IPS-NIHi11 (cell line): ENCODE measurements around the gene SUCLG2.
"Not testable (repeated sequence)": the region's sequence is repeated elsewhere in the genome, so short reads cannot be mapped to it uniquely, and the experiment has no call there.

ENCODE experiments used
- DNase-seq: peaks from one replicate; pipeline ENCODE4 v3.0.0; 2012; ENCODE audit warnings: mixed read lengths, low spot score

SUCLG2 gene

GRCh38 chr3:67608034-67608433 lies 46.4 kb downstream of the SUCLG2 start:
- no peak for DNase-seq

GRCh38 chr3:67605377-67605776 lies 49.0 kb downstream of the SUCLG2 start:
- DNase-seq: peak; percentile 9

GRCh38 chr3:67602816-67603215 lies 51.6 kb downstream of the SUCLG2 start:
- DNase-seq: no peak

GRCh38 chr3:67601919-67602608 lies 52.3 kb downstream of the SUCLG2 start:
- DNase-seq: no peak

- no peak for DNase-seq
These were observed 53.0 kb downstream of the SUCLG2 start for GRCh38 chr3:67601385-67601784.

- DNase-seq: no peak
These were observed 54.6 kb downstream of the SUCLG2 start for GRCh38 chr3:67599821-67600220.

- no peak for DNase-seq
These were observed 55.4 kb downstream of the SUCLG2 start for GRCh38 chr3:67598814-67599556.

GRCh38 chr3:67595424-67595823 lies 59.0 kb downstream of the SUCLG2 start:
- no peak for DNase-seq

- DNase-seq: no peak
These were observed 60.6 kb downstream of the SUCLG2 start for GRCh38 chr3:67593761-67594234.

GRCh38 chr3:67592057-67592456 lies 62.4 kb downstream of the SUCLG2 start:
- DNase-seq: no peak

- DNase-seq: no peak
These were observed 66.6 kb downstream of the SUCLG2 start for GRCh38 chr3:67587811-67588210.

GRCh38 chr3:67587301-67587700 lies 67.1 kb downstream of the SUCLG2 start:
- no peak for DNase-seq

- not testable (repeated sequence) for DNase-seq
These were observed 69.8 kb downstream of the SUCLG2 start for GRCh38 chr3:67584608-67585007.

- DNase-seq: no peak
These were observed 73.9 kb downstream of the SUCLG2 start for GRCh38 chr3:67580430-67581000.

GRCh38 chr3:67578416-67578815 lies 76.0 kb downstream of the SUCLG2 start:
- peak; percentile 26 for DNase-seq

GRCh38 chr3:67576441-67576840 lies 78.0 kb downstream of the SUCLG2 start:
- DNase-seq: no peak

GRCh38 chr3:67569324-67569723 lies 85.1 kb downstream of the SUCLG2 start:
- no peak for DNase-seq

GRCh38 chr3:67567893-67568292 lies 86.5 kb downstream of the SUCLG2 start:
- DNase-seq: no peak

- DNase-seq: no peak
These were observed 89.4 kb downstream of the SUCLG2 start for GRCh38 chr3:67564973-67565372.

GRCh38 chr3:67564008-67564407 lies 90.4 kb downstream of the SUCLG2 start:
- DNase-seq: no peak

- DNase-seq: no peak
These were observed 92.6 kb downstream of the SUCLG2 start for GRCh38 chr3:67561667-67562394.

GRCh38 chr3:67561266-67561665 lies 93.1 kb downstream of the SUCLG2 start:
- DNase-seq: no peak
